IMR-90 (cell line): ENCODE data around the gene ATP5F1D. TPM values are rescaled to one million over a fixed set of nuclear protein-coding genes. Genes with fewer than 3 reads are reported as not detected.
A peak's percentile ranks its signal among the peaks of the same experiment; 100 is the strongest.

Experiments
- ATAC-seq: fragments of 200-7000 bp; cut with Tn5 transposase; 2 replicates; pipeline ENCODE4 v1.9.1; 2020; ENCODE audit warnings: low read depth, mild to moderate bottlenecking, moderate library complexity
- Bru-seq: library from RNA; stranded (reverse); fragments of 400-500 nt; gene quantifications from one replicate; lab custom pipeline; 2021; lab: Mats Ljungman, UMichigan
- BruChase-seq, 2 experiments: library from RNA; stranded (reverse); fragments of 400-500 nt; gene quantifications; one replicate each; lab custom pipeline; 2021; lab: Mats Ljungman, UMichigan
- BruUV-seq: library from RNA; stranded (reverse); fragments of 400-500 nt; replicated peaks from 2 replicates; lab custom pipeline; 2021; lab: Mats Ljungman, UMichigan
- CTCF ChIA-PET: fragments of 300-600 bp; formaldehyde crosslinking; extraction: SDS; loops from one replicate; lab custom pipeline; 2021; ENCODE audit warnings: antibody characterized with exemption; lab: Yijun Ruan, JAX
- POLR2A ChIA-PET: fragments of 300-600 bp; sonication (Branson Sonifier 250); formaldehyde crosslinking; loops from one replicate; lab custom pipeline; 2022; ENCODE audit warnings: antibody characterized with exemption; ENCODE audit not compliant: unreplicated experiment; lab: Charles Lee
- DNase-seq: peaks from one replicate; pipeline ENCODE4 v3.0.0; 2013
- H2AFZ ChIP-seq: replicated peaks from 2 replicates; pipeline ENCODE3; 2013; ENCODE audit warnings: low read length, mild to moderate bottlenecking; ENCODE audit not compliant: poor library complexity
- H2AK5ac ChIP-seq: 2 replicates; pipeline ENCODE4 v1.6.1; 2013; ENCODE audit warnings: low read depth, low read length, inconsistent platforms
- H2AK9ac ChIP-seq: replicated peaks from 2 replicates; pipeline ENCODE3; 2013; ENCODE audit warnings: mild to moderate bottlenecking, low read depth, low read length, moderate library complexity; ENCODE audit not compliant: poor library complexity
- H2BK120ac ChIP-seq: 2 replicates; pipeline ENCODE4 v1.6.1; 2013; ENCODE audit warnings: low read depth, low read length, inconsistent platforms
- H2BK15ac ChIP-seq: 3 replicates; pipeline ENCODE4 v1.6.1; 2013; ENCODE audit warnings: low read depth, low read length, inconsistent platforms
- H2BK20ac ChIP-seq: 2 replicates; pipeline ENCODE4 v1.6.1; 2013; ENCODE audit warnings: low read depth, mild to moderate bottlenecking, inconsistent platforms, low read length, moderate library complexity
- H2BK5ac ChIP-seq: 2 replicates; pipeline ENCODE4 v1.6.1; 2013; ENCODE audit warnings: mild to moderate bottlenecking, low read depth, low read length, inconsistent platforms; ENCODE audit not compliant: poor library complexity, severe bottlenecking
- H3K14ac ChIP-seq: replicated peaks from 2 replicates; pipeline ENCODE4 v1.6.1; 2013; ENCODE audit warnings: low read depth, low read length, inconsistent platforms
- H3K18ac ChIP-seq: 2 replicates; pipeline ENCODE4 v1.6.1; 2013; ENCODE audit warnings: low read depth, low read length, control low read depth
- H3K23ac ChIP-seq: 2 replicates; pipeline ENCODE4 v1.6.1; 2013; ENCODE audit warnings: low read depth, low read length, inconsistent platforms
- H3K27ac ChIP-seq: 2 replicates; pipeline ENCODE4 v1.5.1; 2013; ENCODE audit warnings: mild to moderate bottlenecking, control low read depth, low read length; ENCODE audit not compliant: insufficient read depth
- H3K27me3 ChIP-seq: 2 replicates; pipeline ENCODE4 v1.6.1; 2013; ENCODE audit warnings: low read length; ENCODE audit not compliant: control insufficient read depth, insufficient read depth
- H3K36me3 ChIP-seq: 2 replicates; pipeline ENCODE4 v1.6.1; 2013; ENCODE audit warnings: low read length, mixed read lengths; ENCODE audit not compliant: control insufficient read depth, insufficient read depth
- H3K4ac ChIP-seq: 2 replicates; pipeline ENCODE4 v1.6.1; 2013; ENCODE audit warnings: low read depth, low read length, inconsistent platforms
- H3K4me1 ChIP-seq: 2 replicates; pipeline ENCODE4 v1.6.1; 2013; ENCODE audit warnings: low read length, mixed read lengths; ENCODE audit not compliant: control insufficient read depth, insufficient read depth
- H3K4me2 ChIP-seq: 2 replicates; pipeline ENCODE4 v1.6.1; 2013; ENCODE audit warnings: low read depth, mild to moderate bottlenecking, control low read depth, low read length, moderate library complexity
- H3K4me3 ChIP-seq: 2 replicates; pipeline ENCODE4 v1.5.1; 2013; ENCODE audit warnings: low read depth, mild to moderate bottlenecking, control low read depth, low read length, moderate library complexity; ENCODE audit not compliant: insufficient read depth
- H3K56ac ChIP-seq: 2 replicates; pipeline ENCODE4 v1.6.1; 2013; ENCODE audit warnings: low read length, inconsistent platforms; ENCODE audit not compliant: insufficient read depth; ENCODE audit errors: extremely low read depth
- H3K79me1 ChIP-seq, 2 experiments: 2 replicates each; pipeline ENCODE4 v1.6.1; 2013; ENCODE audit warnings: low read length in 2 of 2, inconsistent platforms in 1 of 2, low read depth in 1 of 2
- H3K9ac ChIP-seq: 2 replicates; pipeline ENCODE4 v1.6.1; 2013; ENCODE audit warnings: low read depth, low read length, control low read depth
- H3K9me1 ChIP-seq: 2 replicates; pipeline ENCODE4 v1.6.1; 2013; ENCODE audit warnings: low read length, inconsistent platforms; ENCODE audit not compliant: insufficient read depth
- H3K9me3 ChIP-seq: 2 replicates; pipeline ENCODE4 v1.6.1; 2013; ENCODE audit warnings: low read length; ENCODE audit not compliant: control insufficient read depth, insufficient read depth
- H4K20me1 ChIP-seq: 2 replicates; pipeline ENCODE4 v1.6.1; 2013; ENCODE audit warnings: low read length, inconsistent platforms; ENCODE audit not compliant: insufficient read depth
- H4K5ac ChIP-seq: 2 replicates; pipeline ENCODE4 v1.6.1; 2013; ENCODE audit warnings: mild to moderate bottlenecking, low read depth, low read length, control low read depth
- H4K8ac ChIP-seq, 2 experiments: 2 replicates each; pipeline ENCODE4 v1.6.1; 2013; ENCODE audit warnings: low read depth in 2 of 2, low read length in 2 of 2, control low read depth in 1 of 2, inconsistent platforms in 1 of 2
- H4K91ac ChIP-seq: 2 replicates; pipeline ENCODE4 v1.6.1; 2013; ENCODE audit warnings: low read depth, low read length, inconsistent platforms; ENCODE audit not compliant: insufficient read depth
- BHLHE40 ChIP-seq: fragments of 150-350 bp; IDR thresholded peaks from 2 replicates; pipeline ENCODE4 v1.6.1; 2016; ENCODE audit warnings: mild to moderate bottlenecking, low read depth, low read length
- CHD1 ChIP-seq: IDR thresholded peaks from 2 replicates; pipeline ENCODE4 v1.6.1; 2012; ENCODE audit warnings: low read depth, low read length, improper control_type of control experiment
- MAZ ChIP-seq: IDR thresholded peaks from 2 replicates; pipeline ENCODE4 v1.6.1; 2012; ENCODE audit warnings: low read depth, mild to moderate bottlenecking, low read length, improper control_type of control experiment, moderate library complexity, borderline replicate concordance
- MXI1 ChIP-seq: IDR thresholded peaks from 2 replicates; pipeline ENCODE4 v1.6.1; 2012; ENCODE audit warnings: low read depth, mild to moderate bottlenecking, low read length, moderate library complexity, borderline replicate concordance
- POLR2A ChIP-seq: IDR thresholded peaks from 2 replicates; pipeline ENCODE4 v1.6.1; 2012; ENCODE audit warnings: mild to moderate bottlenecking, low read depth, low read length
- SMC3 ChIP-seq: fragments of 150-350 bp; IDR thresholded peaks from 2 replicates; pipeline ENCODE4 v1.6.1; 2016; ENCODE audit warnings: low read depth, mild to moderate bottlenecking, antibody characterized with exemption, low read length, moderate library complexity
- WGBS, 2 experiments: methylation state at CpG; one replicate each; pipeline versions ENCODE4 v1.1.5 to v1.1.7; 2013; ENCODE audit warnings: missing lambda C conversion rate in 2 of 2; ENCODE audit not compliant: insufficient read length in 1 of 2; ENCODE audit errors: extremely low coverage in 2 of 2; 5-methylcytosine and 5-hydroxymethylcytosine counted together
- dilution Hi-C: fragments of 300-500 bp; cut with HindIII; formaldehyde crosslinking; loops from one replicate; pipeline ENCODE4 v1.14.3; 2018; ENCODE audit warnings: low sequenced_read_pairs; ENCODE audit not compliant: unreplicated experiment
- in situ Hi-C: fragments of 300-500 bp; cut with MboI; formaldehyde crosslinking; loops from 3 replicates; pipeline ENCODE4 v1.14.3; 2019; ENCODE audit warnings: low sequenced_read_pairs, inconsistent platforms, mixed read lengths
- intact Hi-C: fragments of 100-400 bp; cut with micrococcal nuclease; formaldehyde crosslinking; loops from 2 replicates; pipeline ENCODE4 v1.10.0; 2022
- long read RNA-seq: library from polyadenylated mRNA; unstranded; transcript quantifications from one replicate; pipeline ENCODE4 v2.0.0, GENCODE V29; 2021; ENCODE audit not compliant: unreplicated experiment
- polyA plus RNA-seq, 3 experiments: library from polyadenylated mRNA; depleted of rRNA; stranded (reverse); fragments of >200 nt; gene quantifications; 2 replicates each; pipeline ENCODE4 v1.2.3, GENCODE V29; 2012; ENCODE audit warnings: low replicate concordance in 1 of 3
- total RNA-seq: library from RNA; depleted of rRNA; stranded (reverse); fragments of >200 nt; gene quantifications from 2 replicates; pipeline ENCODE4 v1.2.3, GENCODE V29; 2012; rRNA removed

ATP5F1D gene
- total RNA-seq = 7.3 and 13.6 TPM in 2 replicates
- polyA plus RNA-seq (2012; rRNA removed) = 140 and 189 TPM in 2 replicates
- polyA plus RNA-seq (2012; cell fraction: cytosol; rRNA removed) = 348 and 386 TPM in 2 replicates
- 72.4 and 213 TPM in 2 replicates for polyA plus RNA-seq (2012; cell fraction: nucleus; rRNA removed; ENCODE audit: low replicate concordance)
- Bru-seq, nascent RNA = percentile 65 among the genes with signal in this experiment
- BruChase-seq, experiment 1, labeled RNA remaining after a 6-hour chase = percentile 80 among the genes with signal in this experiment
- BruChase-seq, experiment 2, labeled RNA remaining after a 2-hour chase = percentile 64 among the genes with signal in this experiment
- long read RNA-seq, transcript ATP5F1D-202 (5 exons, 704 nt) = major isoform, 79 of 172 reads
- long read RNA-seq, transcript ATP5F1D-209 (3 exons, 343 nt) = minor isoform, 5 of 172 reads
- long read RNA-seq, transcript ATP5F1D-201 (4 exons, 997 nt) = minor isoform, 74 of 172 reads
- long read RNA-seq, partial matches to known transcripts = 1 of 172 reads
- long read RNA-seq, other reads (novel, unspliced or antisense) = 6 of 172 reads

GRCh38 chr19:1241417-1242095 is at the start of gene ATP5F1D:
ATP5F1D (plus strand) TSS chr19:1241751; CDS start chr19:1241851, 100 bp downstream.
- Histone ChIP-seq H3K23ac (peak within 1 kb of the TSS; percentile 89), H3K56ac (peak within 1 kb of the TSS; percentile 43; the same call in 1 of the 2 replicates), H2AK9ac (peak within 1 kb of the TSS; percentile 96), H3K18ac (no peak within 1 kb of the TSS), H3K4me1 (peaks cover 25% of the 10 kb centered on the region), H3K4me3 (peak within 1 kb of the TSS; percentile 76), H2BK20ac (no peak within 1 kb of the TSS), H3K27me3 (no peaks in the 10 kb centered on the region), H2AFZ (peak within 1 kb of the TSS; percentile 95), H2BK15ac (no peak within 1 kb of the TSS; the same call in 2 of the 3 replicates), H4K20me1 (peaks cover 10% of the 10 kb centered on the region), H3K27ac (peak within 1 kb of the TSS; percentile 83), H2BK120ac (peak within 1 kb of the TSS; percentile 58; the same call in 1 of the 2 replicates), H3K9me3 (no peaks in the 10 kb centered on the region), H4K5ac (peak within 1 kb of the TSS; percentile 72), H3K14ac (peak within 1 kb of the TSS; percentile 78), H4K8ac (peak within 1 kb of the TSS; percentile 64 to 84; a peak in 2 of 4 replicates), H2BK5ac (peak within 1 kb of the TSS; percentile 70), H3K9ac (peak within 1 kb of the TSS; percentile 84), H3K4ac (peak within 1 kb of the TSS; percentile 87), H3K4me2 (peak within 1 kb of the TSS; percentile 99), H3K9me1 (no peaks in the 10 kb centered on the region), H2AK5ac (peak within 1 kb of the TSS; percentile 83; the same call in 1 of the 2 replicates), H4K91ac (no peak within 1 kb of the TSS; the same call in 1 of the 2 replicates), H3K36me3 (no peaks in the 10 kb centered on the region; the same call in 1 of the 2 replicates), H3K79me1 (peaks cover 4 to 45% of the 10 kb centered on the region in 2 experiments; a peak in 2 of 4 replicates)
- peak; percentile 66 for ATAC-seq
- in situ Hi-C loops = no loop called here
- TF ChIP-seq MAZ (peak; percentile 63; the same call in 1 of the 2 replicates), BHLHE40 (peak; percentile 90), MXI1 (peak; percentile 68; the same call in 1 of the 2 replicates), SMC3 (no peak), POLR2A (peak; percentile 56; the same call in 1 of the 2 replicates), CHD1 (no peak)
- DNase-seq = peak; percentile 95
- BruUV-seq = TSS peak; percentile 83
- POLR2A ChIA-PET = interaction anchor here (0.9 to 1.0 kb wide), 2 partner anchors 27 to 28 kb away, joined by 3 to 17 read pairs; no protein-coding TSS in a partner anchor
- intact Hi-C loops = loop anchor here (2.0 kb wide), 2 partner anchors 233 to 315 kb away; partner anchors contain the start of gene ARID3A
- dilution Hi-C loops = no loop called here
- CTCF ChIA-PET = interaction anchor here (0.8 kb wide), 1 partner anchor 25 kb away, joined by 3 read pairs; no protein-coding TSS in a partner anchor
- 0% methylated on average over 60 of the region's 79 CpGs; no CpG with 5 or more reads in 1 of the 2 experiments for WGBS, 2 experiments
